Right atrium auricular region (tissue), 2 donors: Measurements from ENCODE around the gene INO80D. TPM values are rescaled to one million over a fixed set of nuclear protein-coding genes. Genes with fewer than 3 reads are reported as not detected.

Source experiments
- DNase-seq: peaks from one replicate; pipeline ENCODE4 v3.0.0-alpha.2; 2019; ENCODE audit warnings: low spot score
- H3K27ac ChIP-seq, 2 donors: fragments of 200-600 bp; sonication (generic); 1 replicate in 1 of 2; 2 replicates in 1 of 2; pipeline ENCODE4 v1.5.1; 2016 to 2019
- H3K27me3 ChIP-seq, 2 donors: fragments of 200-600 bp; sonication (generic); one replicate each; pipeline versions ENCODE4 v1.5.1 to v1.6.0; 2017 to 2019
- H3K36me3 ChIP-seq: fragments of 200-600 bp; sonication (generic); one replicate; pipeline ENCODE4 v1.5.1; 2016
- H3K4me1 ChIP-seq, 2 donors: fragments of 200-600 bp; sonication (generic); one replicate each; pipeline versions ENCODE4 v1.5.1 to v1.6.0; 2017 to 2019
- H3K4me3 ChIP-seq, 2 donors: fragments of 200-600 bp; sonication (generic); 1 replicate in 1 of 2; 2 replicates in 1 of 2; pipeline ENCODE4 v1.5.1; 2017 to 2019; ENCODE audit warnings: mild to moderate bottlenecking in 1 of 2, moderate library complexity in 1 of 2
- H3K9me3 ChIP-seq, 2 donors: fragments of 200-600 bp; sonication (generic); one replicate each; pipeline ENCODE4 v1.5.1; 2019
- total RNA-seq, 2 donors: library from RNA; depleted of rRNA; stranded (reverse); fragments of >200 nt; gene quantifications; one replicate each; pipeline ENCODE4 v1.1.0, GENCODE V29; 2016
- TF ChIP-seq, protein P1 (sequence below), 2 donors: fragments of 200-600 bp; sonication (generic); IDR thresholded peaks; one replicate each; pipeline ENCODE4 v1.5.1; 2019; ENCODE audit warnings: antibody characterized with exemption in 2 of 2

INO80D gene
- total RNA-seq, 2 donors from 2014 or later = 10.2 to 12.9 TPM

DNA sequence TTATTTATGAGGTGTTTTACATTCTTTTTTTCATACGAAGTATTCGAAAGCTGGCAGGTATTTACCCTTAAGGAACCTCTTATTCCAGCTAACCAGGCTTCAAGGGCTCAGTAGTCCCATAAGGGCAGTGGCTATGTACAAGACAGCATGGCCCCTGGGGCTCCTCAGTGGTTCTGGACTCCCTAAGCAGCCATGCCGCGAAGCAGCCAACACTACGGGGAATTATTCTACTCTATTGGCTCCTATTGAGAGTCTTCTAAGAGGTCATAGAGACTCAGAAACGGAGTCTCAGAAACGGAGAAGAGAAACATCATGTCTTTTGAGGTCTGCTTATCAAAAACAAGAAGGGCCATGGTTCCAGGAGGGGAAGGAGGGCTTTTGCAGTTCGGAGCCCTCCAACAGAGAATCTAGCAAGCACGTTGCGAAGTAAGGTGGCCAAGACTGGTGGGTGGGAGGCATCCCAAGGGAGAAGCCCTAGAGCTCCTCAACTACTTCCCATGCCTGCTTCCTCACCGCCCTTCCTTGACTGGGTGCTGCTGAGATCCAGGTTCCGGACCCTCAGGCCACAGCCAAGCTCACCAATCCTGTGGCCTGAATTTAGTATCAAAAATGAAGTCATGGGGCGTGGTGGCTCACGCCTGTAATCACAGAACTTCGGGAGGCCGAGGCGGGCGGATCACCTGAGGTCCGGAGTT lies 109.7 kb downstream of the INO80D start:
- H3K9me3 ChIP-seq = no peaks in the 10 kb centered on the region
- no peaks in the 10 kb centered on the region for H3K36me3 ChIP-seq
- H3K27ac ChIP-seq = no peak overlapping the region
- TF ChIP-seq, protein P1, sequence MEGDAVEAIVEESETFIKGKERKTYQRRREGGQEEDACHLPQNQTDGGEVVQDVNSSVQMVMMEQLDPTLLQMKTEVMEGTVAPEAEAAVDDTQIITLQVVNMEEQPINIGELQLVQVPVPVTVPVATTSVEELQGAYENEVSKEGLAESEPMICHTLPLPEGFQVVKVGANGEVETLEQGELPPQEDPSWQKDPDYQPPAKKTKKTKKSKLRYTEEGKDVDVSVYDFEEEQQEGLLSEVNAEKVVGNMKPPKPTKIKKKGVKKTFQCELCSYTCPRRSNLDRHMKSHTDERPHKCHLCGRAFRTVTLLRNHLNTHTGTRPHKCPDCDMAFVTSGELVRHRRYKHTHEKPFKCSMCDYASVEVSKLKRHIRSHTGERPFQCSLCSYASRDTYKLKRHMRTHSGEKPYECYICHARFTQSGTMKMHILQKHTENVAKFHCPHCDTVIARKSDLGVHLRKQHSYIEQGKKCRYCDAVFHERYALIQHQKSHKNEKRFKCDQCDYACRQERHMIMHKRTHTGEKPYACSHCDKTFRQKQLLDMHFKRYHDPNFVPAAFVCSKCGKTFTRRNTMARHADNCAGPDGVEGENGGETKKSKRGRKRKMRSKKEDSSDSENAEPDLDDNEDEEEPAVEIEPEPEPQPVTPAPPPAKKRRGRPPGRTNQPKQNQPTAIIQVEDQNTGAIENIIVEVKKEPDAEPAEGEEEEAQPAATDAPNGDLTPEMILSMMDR (IDR thresholded peaks at IDR 0.05) = no peak
- no peak overlapping the region for H3K4me3 ChIP-seq
- no peaks in the 10 kb centered on the region for H3K27me3 ChIP-seq
- no peak for DNase-seq
- H3K4me1 ChIP-seq = no peaks in the 10 kb centered on the region

DNA sequence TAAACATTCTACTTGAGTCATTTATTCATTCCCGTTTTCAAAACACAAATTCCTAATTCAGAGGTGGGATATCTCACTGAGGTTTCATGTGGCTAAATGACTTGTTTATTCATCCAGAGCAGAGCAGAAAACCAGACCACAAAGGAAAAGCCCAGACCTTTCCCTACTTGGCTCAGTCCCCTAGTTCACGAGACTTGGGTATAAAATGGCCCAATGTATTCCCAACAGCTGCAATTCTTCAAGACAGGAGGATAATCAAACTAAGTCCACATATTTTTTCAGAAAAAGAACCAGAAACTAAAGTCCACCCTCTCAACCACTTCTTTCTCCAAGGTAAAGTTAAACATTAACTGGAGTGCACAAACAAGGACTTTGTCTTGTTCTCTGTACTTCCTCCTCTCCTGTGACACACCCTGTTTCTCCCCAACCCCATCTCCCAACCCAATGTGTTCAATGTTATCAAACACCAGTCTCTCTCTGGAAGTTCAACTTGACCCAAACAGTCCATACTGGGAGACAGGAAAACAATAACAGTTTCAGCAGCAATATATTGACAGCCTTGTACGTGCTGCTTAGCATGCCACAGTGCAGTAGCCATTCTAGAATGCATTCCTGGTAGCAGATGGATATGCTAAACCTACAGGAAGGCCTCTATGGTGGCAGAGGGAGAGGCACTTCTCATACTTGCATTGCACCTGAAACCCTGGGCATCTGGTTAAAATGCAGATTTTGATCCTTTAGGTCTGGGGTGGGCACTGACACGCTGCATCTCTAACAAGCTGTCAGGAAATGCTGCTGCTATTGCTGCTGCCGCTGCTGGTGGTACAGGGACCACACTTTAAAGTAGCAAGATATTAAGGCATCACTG lies 110.7 kb downstream of the INO80D start:
- Histone ChIP-seq H3K27me3 (no peaks in the 10 kb centered on the region), H3K9me3 (no peaks in the 10 kb centered on the region), H3K36me3 (no peaks in the 10 kb centered on the region), H3K27ac (no peak overlapping the region), H3K4me3 (no peak overlapping the region), H3K4me1 (no peaks in the 10 kb centered on the region)
- TF ChIP-seq, protein P1 (IDR thresholded peaks at IDR 0.05) = no peak
- no peak for DNase-seq

DNA sequence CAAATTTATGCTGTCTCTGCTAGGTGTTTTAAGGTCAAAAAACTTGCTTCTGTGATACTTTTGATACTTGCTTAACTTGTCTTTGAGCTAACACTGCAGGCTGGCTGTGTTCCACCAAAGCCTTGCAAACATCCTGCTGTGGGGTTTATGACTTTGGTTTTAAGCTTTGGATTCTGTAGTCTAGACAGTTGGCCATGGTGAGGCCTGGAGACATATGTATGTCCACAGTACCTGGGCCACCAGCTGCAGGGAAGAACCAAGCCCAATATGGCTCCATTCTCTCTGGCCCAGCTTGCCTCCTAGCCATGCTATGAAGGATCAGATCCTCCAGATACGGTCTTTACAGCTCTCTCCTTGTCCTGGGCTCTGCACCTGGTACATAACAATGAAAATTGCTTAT lies 113.9 kb downstream of the INO80D start:
- H3K36me3 ChIP-seq = no peaks in the 10 kb centered on the region
- H3K4me1 ChIP-seq = no peaks in the 10 kb centered on the region
- no peaks in the 10 kb centered on the region for H3K9me3 ChIP-seq
- H3K4me3 ChIP-seq = no peak overlapping the region
- H3K27me3 ChIP-seq = no peaks in the 10 kb centered on the region
- TF ChIP-seq, protein P1 (IDR thresholded peaks at IDR 0.05) = no peak
- no peak overlapping the region for H3K27ac ChIP-seq
- no peak for DNase-seq

DNA sequence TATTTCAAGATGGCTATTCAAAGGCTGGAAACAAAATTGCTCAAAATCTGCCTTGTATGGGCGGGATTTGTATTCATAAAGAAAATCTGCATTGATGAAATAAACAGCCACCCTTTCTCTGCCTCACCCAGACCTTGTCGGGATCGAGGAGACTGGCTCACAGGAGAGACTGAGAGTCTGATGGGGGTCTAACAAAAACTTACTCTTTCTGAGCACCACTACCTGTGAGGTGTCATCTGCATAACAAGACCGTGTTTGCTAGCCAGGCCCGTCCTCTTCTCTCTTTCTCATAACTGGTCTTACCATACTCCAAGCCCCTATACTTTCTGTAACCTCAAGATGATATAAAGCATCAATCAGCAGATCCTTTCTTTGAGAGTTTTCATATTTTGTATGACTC lies 115.6 kb downstream of the INO80D start:
- Histone ChIP-seq H3K4me3 (no peak overlapping the region), H3K9me3 (no peaks in the 10 kb centered on the region), H3K4me1 (no peaks in the 10 kb centered on the region), H3K27me3 (no peaks in the 10 kb centered on the region), H3K27ac (no peak overlapping the region), H3K36me3 (no peaks in the 10 kb centered on the region)
- DNase-seq = no peak
- TF ChIP-seq, protein P1 (IDR thresholded peaks at IDR 0.05) = no peak

DNA sequence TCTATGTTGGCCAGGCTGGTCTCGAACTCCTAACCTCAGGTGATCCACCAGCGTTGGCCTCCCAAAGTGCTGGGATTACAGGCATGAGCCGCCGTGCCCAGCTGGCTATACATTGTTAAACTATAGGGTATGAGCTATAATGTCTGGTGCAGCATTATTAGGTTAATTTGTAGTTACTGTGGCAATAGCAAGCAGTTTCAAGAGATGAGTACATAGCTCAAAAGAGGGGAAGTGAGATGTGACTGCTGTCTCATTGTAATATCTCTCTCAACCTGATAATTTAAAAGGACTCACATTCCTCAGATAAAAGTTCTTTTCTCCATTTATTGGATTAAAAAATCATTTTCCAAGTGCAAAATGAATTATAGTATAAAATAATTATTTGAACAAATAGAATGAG lies 116.4 kb downstream of the INO80D start:
- Histone ChIP-seq H3K27me3 (no peaks in the 10 kb centered on the region), H3K9me3 (no peaks in the 10 kb centered on the region), H3K27ac (no peak overlapping the region), H3K4me3 (no peak overlapping the region), H3K36me3 (no peaks in the 10 kb centered on the region), H3K4me1 (no peaks in the 10 kb centered on the region)
- TF ChIP-seq, protein P1 (IDR thresholded peaks at IDR 0.05) = no peak
- no peak for DNase-seq
